ENCODE data around the gene ISX. TPM values are rescaled to one million over a fixed set of nuclear protein-coding genes. Genes with fewer than 3 reads are reported as not detected.

Gene ISX
- total RNA-seq, 2 experiments from 2014 or later = not detected

DNA sequence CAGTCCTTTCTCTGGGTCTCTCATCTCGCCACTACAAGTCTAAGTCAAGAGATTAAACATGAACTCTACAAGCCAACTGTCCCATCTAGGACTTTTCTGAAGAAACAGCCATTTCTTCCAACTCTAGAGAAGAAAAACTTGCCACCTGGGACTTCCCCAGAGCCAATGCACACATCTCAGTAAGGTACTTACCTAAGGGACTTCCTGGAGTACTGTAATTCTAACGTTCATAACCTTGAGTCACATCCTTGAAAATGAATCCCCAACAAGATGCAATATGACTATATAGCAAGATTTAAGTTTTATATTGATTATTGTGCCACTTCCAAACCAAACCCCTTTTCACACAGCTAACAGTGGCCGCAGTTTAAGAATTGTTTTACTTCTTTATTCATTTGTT, 11.9 kb upstream of the ISX start:
- Mint-ChIP-seq H3K27ac (peak overlapping the region; percentile 47), H3K36me3 (ENCODE audit: low read depth) (no peaks in the 10 kb centered on the region), H3K9me3 (no peaks in the 10 kb centered on the region), H3K4me3 (no peak overlapping the region), H3K4me1 (ENCODE audit: low read depth) (peaks cover 2% of the 10 kb centered on the region), H3K27me3 (peaks cover 3% of the 10 kb centered on the region)
- CTCF ChIA-PET = no interaction called here
- DNase-seq (peak; percentile 13), ATAC-seq (peak; percentile 58)
- intact Hi-C loops (cut with micrococcal nuclease) = no loop called here
- TF ChIP-seq, protein P1, sequence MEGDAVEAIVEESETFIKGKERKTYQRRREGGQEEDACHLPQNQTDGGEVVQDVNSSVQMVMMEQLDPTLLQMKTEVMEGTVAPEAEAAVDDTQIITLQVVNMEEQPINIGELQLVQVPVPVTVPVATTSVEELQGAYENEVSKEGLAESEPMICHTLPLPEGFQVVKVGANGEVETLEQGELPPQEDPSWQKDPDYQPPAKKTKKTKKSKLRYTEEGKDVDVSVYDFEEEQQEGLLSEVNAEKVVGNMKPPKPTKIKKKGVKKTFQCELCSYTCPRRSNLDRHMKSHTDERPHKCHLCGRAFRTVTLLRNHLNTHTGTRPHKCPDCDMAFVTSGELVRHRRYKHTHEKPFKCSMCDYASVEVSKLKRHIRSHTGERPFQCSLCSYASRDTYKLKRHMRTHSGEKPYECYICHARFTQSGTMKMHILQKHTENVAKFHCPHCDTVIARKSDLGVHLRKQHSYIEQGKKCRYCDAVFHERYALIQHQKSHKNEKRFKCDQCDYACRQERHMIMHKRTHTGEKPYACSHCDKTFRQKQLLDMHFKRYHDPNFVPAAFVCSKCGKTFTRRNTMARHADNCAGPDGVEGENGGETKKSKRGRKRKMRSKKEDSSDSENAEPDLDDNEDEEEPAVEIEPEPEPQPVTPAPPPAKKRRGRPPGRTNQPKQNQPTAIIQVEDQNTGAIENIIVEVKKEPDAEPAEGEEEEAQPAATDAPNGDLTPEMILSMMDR (IDR thresholded peaks at IDR 0.05) = no peak
- POLR2A ChIA-PET = no interaction called here

DNA sequence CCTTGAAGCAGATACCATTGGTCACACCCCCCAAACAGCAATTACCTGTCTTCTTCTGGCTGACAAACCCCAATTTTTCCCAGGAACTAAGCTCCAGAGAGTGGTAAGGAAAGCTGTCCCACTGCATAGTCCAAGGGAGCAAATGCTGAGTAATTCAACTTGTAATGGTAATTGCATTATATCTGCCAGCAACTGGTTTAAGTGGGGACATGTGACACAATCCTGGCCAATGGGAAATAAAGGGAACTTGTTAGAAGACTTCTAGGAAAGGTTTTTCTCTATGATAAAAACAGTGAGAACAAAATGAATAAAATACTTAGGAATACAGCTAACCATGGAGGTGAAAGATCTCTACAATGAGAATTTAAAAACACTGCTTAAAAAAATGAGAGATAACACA, 9.5 kb upstream of the ISX start:
- POLR2A ChIA-PET = no interaction called here
- CTCF ChIA-PET = no interaction called here
- DNase-seq = no peak

DNA sequence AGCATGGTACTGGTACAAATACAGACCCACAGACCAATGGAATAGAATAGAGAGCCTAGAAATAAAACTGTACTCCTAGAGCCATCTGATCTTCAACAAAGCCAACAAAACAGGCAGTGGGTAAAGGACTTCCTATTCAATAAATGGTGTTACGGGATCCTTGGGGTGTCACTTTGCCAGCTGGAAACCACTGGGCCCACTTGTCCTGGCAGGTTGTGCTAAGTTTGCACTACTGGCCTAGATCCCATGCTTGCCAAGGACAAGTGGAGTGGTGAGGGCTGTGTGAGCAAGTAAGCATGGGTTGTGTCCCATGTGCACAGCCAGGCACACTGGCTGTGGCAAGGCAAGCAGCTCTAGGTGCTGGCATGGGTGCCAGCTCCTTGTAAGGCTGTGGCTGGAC, 8.8 kb upstream of the ISX start:
- Mint-ChIP-seq H3K27me3 (peaks cover 3% of the 10 kb centered on the region), H3K4me3 (no peak overlapping the region), H3K4me1 (ENCODE audit: low read depth) (peaks cover 2% of the 10 kb centered on the region), H3K9me3 (peaks cover 4% of the 10 kb centered on the region), H3K36me3 (ENCODE audit: low read depth) (no peaks in the 10 kb centered on the region), H3K27ac (no peak overlapping the region)
- ATAC-seq (no peak), DNase-seq (no peak)
- intact Hi-C loops (cut with micrococcal nuclease) = no loop called here
- POLR2A ChIA-PET = no interaction called here
- TF ChIP-seq, protein P1 (IDR thresholded peaks at IDR 0.05) = no peak
- CTCF ChIA-PET = no interaction called here

More for the DNA sequence above, 9.5 kb upstream of the ISX start:
- H3K27ac Mint-ChIP-seq = no peak overlapping the region
- no peak for ATAC-seq
- peaks cover 4% of the 10 kb centered on the region for H3K9me3 Mint-ChIP-seq
- H3K4me3 Mint-ChIP-seq = no peak overlapping the region
- H3K4me1 Mint-ChIP-seq (ENCODE audit: low read depth) = peaks cover 2% of the 10 kb centered on the region
- peaks cover 3% of the 10 kb centered on the region for H3K27me3 Mint-ChIP-seq
- intact Hi-C loops (cut with micrococcal nuclease) = no loop called here
- TF ChIP-seq, protein P1 (IDR thresholded peaks at IDR 0.05) = no peak
- H3K36me3 Mint-ChIP-seq (ENCODE audit: low read depth) = no peaks in the 10 kb centered on the region

DNA sequence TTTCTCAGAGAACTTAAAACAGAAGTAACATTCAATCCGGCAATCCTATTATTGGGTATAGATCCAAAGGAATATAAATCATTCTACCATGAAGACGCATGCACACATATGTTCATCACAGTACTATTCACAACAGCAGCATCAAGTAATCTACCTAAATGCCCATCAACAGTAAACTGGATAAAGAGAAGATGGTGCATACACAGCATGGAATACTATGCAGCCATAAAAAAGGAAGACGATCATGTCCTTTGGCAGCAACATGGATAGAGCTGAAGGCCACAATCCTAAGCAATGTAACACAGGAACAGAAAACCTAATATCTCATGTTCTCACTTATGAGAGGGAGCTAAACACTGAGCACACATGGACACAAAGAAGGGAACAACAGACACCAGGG, 6.3 kb upstream of the ISX start:
- H3K27ac Mint-ChIP-seq = no peak overlapping the region
- TF ChIP-seq, protein P1 (IDR thresholded peaks at IDR 0.05) = no peak
- no peak overlapping the region for H3K4me3 Mint-ChIP-seq
- H3K4me1 Mint-ChIP-seq (ENCODE audit: low read depth) = no peaks in the 10 kb centered on the region
- CTCF ChIA-PET = no interaction called here
- ATAC-seq = no peak
- H3K36me3 Mint-ChIP-seq (ENCODE audit: low read depth) = no peaks in the 10 kb centered on the region
- peaks cover 3% of the 10 kb centered on the region for H3K27me3 Mint-ChIP-seq
- POLR2A ChIA-PET = no interaction called here
- H3K9me3 Mint-ChIP-seq = peaks cover 4% of the 10 kb centered on the region
- intact Hi-C loops (cut with micrococcal nuclease) = no loop called here
- DNase-seq = no peak

DNA sequence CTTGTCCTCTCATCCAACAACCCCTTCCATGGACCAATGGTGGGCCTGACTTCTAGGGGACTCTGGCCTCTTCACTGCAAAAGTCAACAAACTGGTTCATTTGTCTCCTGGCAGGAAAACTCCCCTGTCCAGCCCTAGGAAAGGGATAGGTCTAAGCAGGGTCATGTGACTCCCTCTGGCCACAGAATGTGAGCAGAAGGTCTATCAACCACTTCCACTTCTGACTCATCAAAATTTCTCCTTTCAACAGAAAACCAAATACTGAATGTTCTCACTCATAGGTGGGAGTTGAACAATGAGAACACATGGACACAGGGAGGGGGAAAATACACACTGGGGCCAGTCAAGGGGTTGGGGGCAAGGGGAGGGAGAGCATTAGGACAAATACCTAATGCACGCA, 1.3 kb upstream of the ISX start:
- no peaks in the 10 kb centered on the region for H3K4me1 Mint-ChIP-seq (ENCODE audit: low read depth)
- TF ChIP-seq, protein P1 (IDR thresholded peaks at IDR 0.05) = no peak
- H3K27me3 Mint-ChIP-seq = no peaks in the 10 kb centered on the region
- intact Hi-C loops (cut with micrococcal nuclease) = no loop called here
- peak; percentile 4 for DNase-seq
- ChIA-PET POLR2A (no interaction called here), CTCF (no interaction called here)
- no peaks in the 10 kb centered on the region for H3K36me3 Mint-ChIP-seq (ENCODE audit: low read depth)
- H3K27ac Mint-ChIP-seq = no peak overlapping the region
- H3K9me3 Mint-ChIP-seq = peaks cover 2% of the 10 kb centered on the region
- peak; percentile 53 for ATAC-seq
- no peak overlapping the region for H3K4me3 Mint-ChIP-seq

Data from activated CD8-positive, alpha-beta T cell treated with anti-CD3 and anti-CD28 coated beads for 36 hours (primary cell).